Measurements from ENCODE around the gene IL37. TPM values are rescaled to one million over a fixed set of nuclear protein-coding genes. Genes with fewer than 3 reads are reported as not detected.

The IL37 gene
- not detected for polyA plus RNA-seq

- H3K4me3 Mint-ChIP-seq, result no peak within 1 kb of the TSS
- peaks cover 0 to 2% (median 0%) of the 10 kb centered on the region in 3 donors for H3K9me3 Mint-ChIP-seq
- H3K27ac Mint-ChIP-seq, result no peak within 1 kb of the TSS
- no peaks in the 10 kb centered on the region for H3K36me3 Mint-ChIP-seq
- H3K4me1 Mint-ChIP-seq, result no peaks in the 10 kb centered on the region
- no peaks in the 10 kb centered on the region for H3K27me3 Mint-ChIP-seq
These were observed at the start of gene IL37 for GRCh38 chr2:112910865-112911264. IL37 (plus strand) TSS chr2:112911165; CDS start chr2:112913013, 1,848 bp downstream.

- Mint-ChIP-seq H3K4me1 (no peaks in the 10 kb centered on the region), H3K36me3 (peaks cover 2% of the 10 kb centered on the region), H3K9me3 (peaks cover under 1 to 15% (median 7%) of the 10 kb centered on the region in 3 donors), H3K27me3 (peaks cover 7% of the 10 kb centered on the region), H3K4me3 (no peak overlapping the region), H3K27ac (no peak overlapping the region)
These were observed 46.9 kb upstream of the IL37 start for GRCh38 chr2:112864072-112864471.

DNA sequence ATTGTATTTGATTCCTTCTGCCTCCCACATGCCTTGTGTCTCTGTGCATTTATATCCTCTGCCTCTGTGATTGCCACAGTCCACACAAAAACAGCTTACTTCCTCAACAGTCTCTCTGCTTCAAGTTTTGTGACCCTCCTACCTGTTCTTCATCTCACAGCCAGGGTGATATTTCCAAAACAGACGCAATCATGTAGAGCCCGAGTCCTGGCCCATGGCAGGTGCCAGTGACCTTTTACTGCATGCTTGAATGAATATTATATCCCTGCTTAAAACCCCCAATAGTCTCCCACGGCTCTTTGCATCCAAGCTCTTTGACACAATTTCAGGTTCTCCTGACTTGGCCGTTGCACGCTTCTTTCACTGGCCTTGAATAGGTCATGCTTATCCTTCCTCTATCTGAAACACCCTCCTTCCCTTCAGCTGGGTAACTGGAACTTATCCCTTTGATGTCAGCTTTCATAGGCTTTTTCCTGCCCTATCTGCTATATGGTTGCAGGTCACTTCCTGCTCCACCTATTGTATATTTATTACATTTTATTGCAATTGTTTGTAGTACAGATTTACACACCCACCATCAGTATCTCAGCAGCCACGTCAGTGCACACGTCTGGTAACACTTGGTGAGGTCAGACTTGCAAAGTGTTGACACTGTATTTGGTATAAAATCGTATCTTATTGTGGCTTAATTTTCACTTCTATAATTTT lies 44.7 kb upstream of the IL37 start:
- Mint-ChIP-seq H3K4me1 (no peaks in the 10 kb centered on the region), H3K9me3 (peaks cover 0 to 8% (median 2%) of the 10 kb centered on the region in 3 donors), H3K27ac (no peak overlapping the region), H3K36me3 (peaks cover 2% of the 10 kb centered on the region), H3K27me3 (peaks cover 16% of the 10 kb centered on the region), H3K4me3 (no peak overlapping the region)

DNA sequence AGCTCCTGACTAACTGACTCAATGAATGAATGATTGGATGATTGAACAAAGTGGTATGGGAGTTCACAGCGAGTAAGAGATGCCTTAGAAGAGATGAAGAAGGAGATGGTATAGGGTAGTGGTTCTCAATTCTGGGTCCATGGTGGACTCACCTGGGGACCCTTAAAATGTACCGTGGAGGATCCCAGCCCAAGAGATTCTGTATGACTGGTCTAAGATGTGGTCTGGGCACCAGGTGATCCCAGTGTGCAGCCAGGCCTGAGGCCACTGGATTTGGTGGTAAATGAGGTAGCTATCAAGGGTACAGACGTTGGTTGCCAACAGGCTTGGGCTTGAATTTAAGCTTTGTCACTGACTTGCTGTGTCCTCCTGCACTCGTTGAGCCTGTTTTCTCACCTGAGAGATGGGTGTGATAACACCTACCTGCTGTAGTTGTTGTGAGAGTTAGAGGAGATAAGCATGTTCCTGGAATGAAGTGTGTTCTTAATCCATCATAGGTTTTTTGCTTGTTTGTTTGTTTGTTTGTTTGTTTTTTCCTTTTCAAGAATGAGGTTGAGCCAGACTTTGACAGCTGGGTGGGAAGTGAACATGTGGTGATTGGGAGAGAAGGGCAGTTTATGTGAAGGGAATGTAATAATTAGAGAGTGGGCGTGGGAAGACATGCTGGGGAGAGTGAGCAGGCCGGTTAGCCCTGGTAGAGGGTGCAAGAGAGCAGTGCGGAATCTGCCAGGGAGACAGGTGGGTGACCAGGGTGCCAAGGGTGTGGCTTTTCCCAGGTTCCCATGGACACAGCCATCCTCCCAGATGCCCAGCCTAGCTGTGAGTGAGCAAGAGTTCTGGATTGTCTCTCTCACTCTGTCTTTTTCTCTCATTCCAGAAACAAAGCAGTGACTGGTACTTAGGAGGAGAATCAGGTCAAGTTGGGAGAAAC lies 43.0 kb upstream of the IL37 start:
- Mint-ChIP-seq H3K9me3 (peaks cover 3% of the 10 kb centered on the region in 3 donors), H3K36me3 (peaks cover 2% of the 10 kb centered on the region), H3K27me3 (peaks cover 20% of the 10 kb centered on the region), H3K27ac (no peak overlapping the region), H3K4me3 (no peak overlapping the region), H3K4me1 (no peaks in the 10 kb centered on the region)

DNA sequence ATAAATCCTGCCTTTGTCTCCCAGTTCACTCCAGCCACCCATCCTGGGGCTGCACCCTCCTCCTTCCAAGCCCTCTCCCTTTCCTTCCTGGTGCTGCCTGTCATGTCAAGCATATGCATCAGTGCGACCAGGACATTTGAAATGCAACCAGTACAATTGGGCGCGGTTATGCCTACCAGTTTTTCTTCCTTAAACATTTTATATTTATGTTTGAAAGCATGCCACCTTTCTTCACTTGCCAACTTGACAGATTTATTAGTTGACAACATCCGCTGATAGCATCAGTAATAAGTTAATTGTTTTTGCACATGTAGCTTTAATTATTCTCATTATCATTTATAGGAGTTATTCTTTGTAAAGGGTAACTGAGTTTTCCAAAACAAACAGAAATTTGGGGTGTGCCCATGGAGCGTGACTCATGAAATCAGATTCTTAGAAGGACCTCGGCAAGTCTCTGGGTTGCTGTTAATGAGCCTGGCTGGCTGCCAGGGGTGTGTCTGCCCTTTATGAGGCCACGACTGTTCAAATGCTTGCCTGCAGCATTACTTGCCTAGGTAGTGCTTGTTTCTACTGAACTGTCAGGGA lies 41.6 kb upstream of the IL37 start:
- H3K36me3 Mint-ChIP-seq, result peaks cover 2% of the 10 kb centered on the region
- H3K4me3 Mint-ChIP-seq, result no peak overlapping the region
- H3K9me3 Mint-ChIP-seq, result peaks cover 3 to 6% (median 3%) of the 10 kb centered on the region in 3 donors
- H3K27me3 Mint-ChIP-seq, result peaks cover 20% of the 10 kb centered on the region
- no peaks in the 10 kb centered on the region for H3K4me1 Mint-ChIP-seq
- no peak overlapping the region for H3K27ac Mint-ChIP-seq

GRCh38 chr2:112870841-112871835 lies 39.8 kb upstream of the IL37 start:
- H3K4me1 Mint-ChIP-seq, result no peaks in the 10 kb centered on the region
- H3K27me3 Mint-ChIP-seq, result peaks cover 20% of the 10 kb centered on the region
- H3K9me3 Mint-ChIP-seq, result peaks cover 3 to 6% (median 3%) of the 10 kb centered on the region in 3 donors
- H3K4me3 Mint-ChIP-seq, result no peak overlapping the region
- no peak overlapping the region for H3K27ac Mint-ChIP-seq
- peaks cover 2% of the 10 kb centered on the region for H3K36me3 Mint-ChIP-seq

DNA sequence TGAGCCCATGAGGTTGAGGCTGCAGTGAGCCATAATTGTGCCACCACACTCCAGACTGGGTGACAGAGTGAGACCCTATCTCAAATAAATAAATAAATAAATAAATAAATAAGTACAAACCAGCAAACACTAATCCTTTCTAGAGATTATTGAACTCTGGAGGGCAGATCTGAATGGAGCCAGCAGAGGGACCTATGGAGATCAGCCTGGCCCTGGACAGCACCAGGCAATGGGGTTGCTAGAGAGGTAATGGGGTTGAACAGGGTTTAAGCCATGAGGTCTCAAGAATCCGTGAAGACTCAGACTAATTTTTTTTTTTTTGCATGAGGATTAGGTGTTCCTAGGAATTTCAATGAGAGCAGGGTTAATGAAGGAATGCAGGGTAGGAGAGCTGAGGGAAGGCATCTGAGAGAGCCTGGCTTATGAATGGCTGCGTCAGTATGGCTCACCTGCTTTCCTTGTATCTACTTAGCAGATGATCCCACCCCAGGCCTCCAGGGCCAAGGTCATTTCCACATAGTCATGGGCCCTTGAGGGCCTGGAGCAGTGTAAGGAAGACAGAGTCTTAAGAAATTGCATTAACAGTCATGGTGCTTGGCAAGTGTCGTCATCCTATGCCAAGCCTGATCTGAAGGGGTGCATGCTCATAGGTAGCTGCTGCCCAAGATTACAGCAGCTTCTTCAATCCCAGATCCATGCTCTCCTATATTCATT lies 34.6 kb upstream of the IL37 start:
- Mint-ChIP-seq H3K36me3 (no peaks in the 10 kb centered on the region), H3K27ac (no peak overlapping the region), H3K4me3 (no peak overlapping the region), H3K4me1 (peaks cover 12 to 18% (median 18%) of the 10 kb centered on the region in 3 donors), H3K27me3 (peaks cover 6% of the 10 kb centered on the region), H3K9me3 (peaks cover 3 to 4% (median 3%) of the 10 kb centered on the region in 3 donors)

DNA sequence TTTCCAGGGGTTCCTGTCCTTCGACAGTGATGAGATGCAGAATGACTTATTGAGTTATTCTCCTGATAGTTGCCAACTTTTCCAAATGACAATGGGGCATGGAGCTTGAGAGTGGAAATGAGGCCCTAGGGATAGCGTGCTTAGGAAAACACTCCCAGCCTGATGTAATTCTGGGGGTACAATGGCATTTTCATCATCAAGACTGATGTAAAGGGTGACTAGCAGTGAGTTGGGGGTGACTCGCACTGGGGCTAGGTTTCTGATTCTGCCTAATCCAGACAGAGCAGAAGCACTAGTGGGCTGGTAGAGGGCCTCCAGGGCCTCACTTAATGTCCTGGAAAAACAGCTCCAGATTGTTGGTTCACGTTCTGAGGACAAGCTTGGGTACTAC lies 34.0 kb upstream of the IL37 start:
- H3K27ac Mint-ChIP-seq, result no peak overlapping the region
- no peak overlapping the region for H3K4me3 Mint-ChIP-seq
- peaks cover 12 to 18% (median 18%) of the 10 kb centered on the region in 3 donors for H3K4me1 Mint-ChIP-seq
- peaks cover 1 to 3% (median 2%) of the 10 kb centered on the region in 3 donors for H3K9me3 Mint-ChIP-seq
- H3K36me3 Mint-ChIP-seq, result no peaks in the 10 kb centered on the region
- peaks cover 4% of the 10 kb centered on the region for H3K27me3 Mint-ChIP-seq

GRCh38 chr2:112877423-112877822 lies 33.5 kb upstream of the IL37 start:
- peaks cover 2% of the 10 kb centered on the region for H3K27me3 Mint-ChIP-seq
- H3K27ac Mint-ChIP-seq, result no peak overlapping the region
- H3K36me3 Mint-ChIP-seq, result no peaks in the 10 kb centered on the region
- H3K4me1 Mint-ChIP-seq, result peaks cover 12 to 18% (median 18%) of the 10 kb centered on the region in 3 donors
- peaks cover 0 to 3% (median 2%) of the 10 kb centered on the region in 3 donors for H3K9me3 Mint-ChIP-seq
- no peak overlapping the region for H3K4me3 Mint-ChIP-seq

- H3K27me3 Mint-ChIP-seq, result peaks cover 2% of the 10 kb centered on the region
- H3K4me3 Mint-ChIP-seq, result no peak overlapping the region
- H3K9me3 Mint-ChIP-seq, result no peaks in the 10 kb centered on the region
- H3K36me3 Mint-ChIP-seq, result no peaks in the 10 kb centered on the region
- H3K27ac Mint-ChIP-seq, result peak overlapping the region in 1 of 3 donors; percentile 16
- peaks cover 12 to 18% (median 18%) of the 10 kb centered on the region in 3 donors for H3K4me1 Mint-ChIP-seq
These were observed 31.4 kb upstream of the IL37 start for GRCh38 chr2:112879491-112880041.

DNA sequence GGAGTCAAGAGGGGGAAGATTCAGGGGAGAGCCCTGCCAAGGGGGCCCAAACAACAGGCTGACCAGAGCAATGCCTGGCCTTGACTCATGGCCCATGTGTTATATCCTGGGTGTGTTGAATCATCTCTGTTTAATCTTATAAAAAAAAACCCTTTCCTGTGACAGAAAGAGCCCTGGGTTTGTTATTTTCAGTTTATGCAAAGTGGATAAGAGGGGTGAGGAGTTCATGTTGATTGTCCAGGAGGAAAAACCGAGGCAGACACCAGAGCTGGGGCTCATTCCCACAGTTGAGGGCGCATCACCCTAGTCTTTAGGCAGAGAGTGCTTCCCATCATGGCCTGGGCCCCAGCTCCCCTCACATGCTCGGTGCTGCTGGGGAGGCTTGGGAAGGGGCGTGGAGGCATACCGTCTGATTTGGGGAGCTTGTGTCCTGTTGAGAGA lies 30.9 kb upstream of the IL37 start:
- Mint-ChIP-seq H3K27ac (no peak overlapping the region), H3K4me1 (peaks cover 12 to 22% (median 18%) of the 10 kb centered on the region in 3 donors), H3K27me3 (peaks cover 2% of the 10 kb centered on the region), H3K36me3 (no peaks in the 10 kb centered on the region), H3K4me3 (peak overlapping the region in 2 of 4 donors; percentile 40 to 66), H3K9me3 (no peaks in the 10 kb centered on the region)

GRCh38 chr2:112880696-112881095 lies 30.3 kb upstream of the IL37 start:
- Mint-ChIP-seq H3K36me3 (no peaks in the 10 kb centered on the region), H3K27ac (peak overlapping the region in 1 of 3 donors; percentile 7), H3K9me3 (no peaks in the 10 kb centered on the region), H3K4me1 (peaks cover 12 to 22% (median 18%) of the 10 kb centered on the region in 3 donors), H3K27me3 (peaks cover 2% of the 10 kb centered on the region), H3K4me3 (peak overlapping the region in 2 of 4 donors; percentile 40 to 66)

DNA sequence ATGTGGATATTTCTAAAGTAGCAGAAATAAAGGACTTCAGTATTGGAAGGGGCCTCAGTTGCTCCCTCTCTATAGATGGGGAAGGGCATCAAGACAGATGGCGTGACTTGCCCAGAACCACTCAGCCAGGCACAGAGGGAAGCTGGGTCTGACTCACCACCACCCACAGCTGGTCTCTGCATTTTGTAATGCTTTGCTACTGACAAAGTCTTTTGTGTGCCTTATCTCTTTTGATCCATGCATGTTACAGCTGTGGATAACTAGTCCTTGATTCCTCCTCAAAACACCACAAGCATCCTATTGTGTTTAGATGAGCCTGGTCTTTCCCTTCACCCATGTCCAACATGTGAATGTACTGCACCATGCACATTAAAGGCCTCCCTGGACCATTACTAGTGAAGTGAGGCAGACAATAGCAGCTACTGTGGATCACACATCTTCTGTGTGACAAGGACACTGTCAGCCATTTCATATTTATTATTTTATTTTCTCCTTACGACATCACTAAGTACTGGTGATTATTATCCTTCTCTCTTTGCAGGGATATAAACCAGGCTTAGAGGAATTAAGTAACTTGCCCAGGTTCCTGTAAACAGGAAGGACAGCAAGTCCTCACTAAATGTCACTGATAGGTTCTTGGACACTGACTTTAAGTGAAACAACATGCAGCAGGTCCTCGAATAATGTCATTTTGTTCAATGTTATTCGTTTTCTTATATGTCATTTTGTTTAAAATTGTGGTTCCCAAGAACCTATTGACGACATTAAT lies 29.6 kb upstream of the IL37 start:
- Mint-ChIP-seq H3K4me3 (no peak overlapping the region), H3K4me1 (peaks cover 12 to 22% (median 18%) of the 10 kb centered on the region in 3 donors), H3K27me3 (no peaks in the 10 kb centered on the region), H3K36me3 (no peaks in the 10 kb centered on the region), H3K9me3 (no peaks in the 10 kb centered on the region), H3K27ac (no peak overlapping the region)
